ENCODE measurements around the gene OTOG.

The OTOG gene

GRCh38 chr11:17629113-17629512, 82.1 kb downstream of the OTOG start:
- TF ChIP-seq CTCF (conservative IDR thresholded peaks at IDR 0.05; ENCODE audit: low read length) (no peak), EZH2phosphoT487 (IDR thresholded peaks at IDR 0.05; ENCODE audit: borderline replicate concordance) (no peak)
- Histone ChIP-seq H3K4me3 (ENCODE audit: low read length, poor library complexity, severe bottlenecking) (no peak overlapping the region), H3K4me2 (ENCODE audit: low read depth, low read length, poor library complexity, severe bottlenecking) (no peak overlapping the region), H3K79me2 (ENCODE audit: insufficient read depth, low read length) (no peaks in the 10 kb centered on the region), H3F3A (ENCODE audit: low read depth) (no peaks in the 10 kb centered on the region), H3K9ac (ENCODE audit: low read depth, low read length, poor library complexity, severe bottlenecking) (no peak overlapping the region), H3K36me3 (ENCODE audit: insufficient read depth, low read length) (no peaks in the 10 kb centered on the region), H4K20me1 (ENCODE audit: insufficient read depth, low read length, poor library complexity, severe bottlenecking) (no peaks in the 10 kb centered on the region), H3K27me3 (ENCODE audit: insufficient read depth, low read length, poor library complexity, severe bottlenecking) (no peaks in the 10 kb centered on the region), H3K9me3 (ENCODE audit: insufficient read depth, low read depth, low read length) (no peaks in the 10 kb centered on the region), H3K9me2 (replicated peaks; ENCODE audit: low read depth, low read length) (no peaks in the 10 kb centered on the region), H3K4me1 (ENCODE audit: insufficient read depth, low read length, poor library complexity, severe bottlenecking) (no peaks in the 10 kb centered on the region), H2AFZ (ENCODE audit: low read length) (no peak overlapping the region)

GRCh38 chr11:17630936-17631335, 83.9 kb downstream of the OTOG start:
- H3F3A ChIP-seq (ENCODE audit: low read depth): no peaks in the 10 kb centered on the region
- no peaks in the 10 kb centered on the region for H3K79me2 ChIP-seq (ENCODE audit: insufficient read depth, low read length)
- no peaks in the 10 kb centered on the region for H4K20me1 ChIP-seq (ENCODE audit: insufficient read depth, low read length, poor library complexity, severe bottlenecking)
- no peak overlapping the region for H2AFZ ChIP-seq (ENCODE audit: low read length)
- no peaks in the 10 kb centered on the region for H3K27me3 ChIP-seq (ENCODE audit: insufficient read depth, low read length, poor library complexity, severe bottlenecking)
- no peaks in the 10 kb centered on the region for H3K9me3 ChIP-seq (ENCODE audit: insufficient read depth, low read depth, low read length)
- no peak overlapping the region for H3K4me2 ChIP-seq (ENCODE audit: low read depth, low read length, poor library complexity, severe bottlenecking)
- no peaks in the 10 kb centered on the region for H3K36me3 ChIP-seq (ENCODE audit: insufficient read depth, low read length)
- TF ChIP-seq EZH2phosphoT487 (IDR thresholded peaks at IDR 0.05; ENCODE audit: borderline replicate concordance) (no peak), CTCF (conservative IDR thresholded peaks at IDR 0.05; ENCODE audit: low read length) (no peak)
- no peaks in the 10 kb centered on the region for H3K4me1 ChIP-seq (ENCODE audit: insufficient read depth, low read length, poor library complexity, severe bottlenecking)
- no peaks in the 10 kb centered on the region for H3K9me2 ChIP-seq (replicated peaks; ENCODE audit: low read depth, low read length)
- H3K9ac ChIP-seq (ENCODE audit: low read depth, low read length, poor library complexity, severe bottlenecking): no peak overlapping the region
- no peak overlapping the region for H3K4me3 ChIP-seq (ENCODE audit: low read length, poor library complexity, severe bottlenecking)

GRCh38 chr11:17631702-17632365, 84.8 kb downstream of the OTOG start:
- Histone ChIP-seq H4K20me1 (ENCODE audit: insufficient read depth, low read length, poor library complexity, severe bottlenecking) (no peaks in the 10 kb centered on the region), H3K4me3 (ENCODE audit: low read length, poor library complexity, severe bottlenecking) (no peak overlapping the region), H3F3A (ENCODE audit: low read depth) (no peaks in the 10 kb centered on the region), H3K4me1 (ENCODE audit: insufficient read depth, low read length, poor library complexity, severe bottlenecking) (no peaks in the 10 kb centered on the region), H3K9me3 (ENCODE audit: insufficient read depth, low read depth, low read length) (no peaks in the 10 kb centered on the region), H3K9me2 (replicated peaks; ENCODE audit: low read depth, low read length) (no peaks in the 10 kb centered on the region), H2AFZ (ENCODE audit: low read length) (no peak overlapping the region), H3K36me3 (ENCODE audit: insufficient read depth, low read length) (no peaks in the 10 kb centered on the region), H3K9ac (ENCODE audit: low read depth, low read length, poor library complexity, severe bottlenecking) (no peak overlapping the region), H3K27me3 (ENCODE audit: insufficient read depth, low read length, poor library complexity, severe bottlenecking) (no peaks in the 10 kb centered on the region), H3K4me2 (ENCODE audit: low read depth, low read length, poor library complexity, severe bottlenecking) (no peak overlapping the region), H3K79me2 (ENCODE audit: insufficient read depth, low read length) (no peaks in the 10 kb centered on the region)
- no peak for TF ChIP-seq EZH2phosphoT487 (IDR thresholded peaks at IDR 0.05; ENCODE audit: borderline replicate concordance)
- no peak; the same call in 1 of the 2 replicates for TF ChIP-seq CTCF (conservative IDR thresholded peaks at IDR 0.05; ENCODE audit: low read length)
